Measurements from ENCODE around the gene UBE2J2.
A peak's percentile ranks its signal among the peaks of the same experiment; 100 is the strongest.

The UBE2J2 gene

DNA sequence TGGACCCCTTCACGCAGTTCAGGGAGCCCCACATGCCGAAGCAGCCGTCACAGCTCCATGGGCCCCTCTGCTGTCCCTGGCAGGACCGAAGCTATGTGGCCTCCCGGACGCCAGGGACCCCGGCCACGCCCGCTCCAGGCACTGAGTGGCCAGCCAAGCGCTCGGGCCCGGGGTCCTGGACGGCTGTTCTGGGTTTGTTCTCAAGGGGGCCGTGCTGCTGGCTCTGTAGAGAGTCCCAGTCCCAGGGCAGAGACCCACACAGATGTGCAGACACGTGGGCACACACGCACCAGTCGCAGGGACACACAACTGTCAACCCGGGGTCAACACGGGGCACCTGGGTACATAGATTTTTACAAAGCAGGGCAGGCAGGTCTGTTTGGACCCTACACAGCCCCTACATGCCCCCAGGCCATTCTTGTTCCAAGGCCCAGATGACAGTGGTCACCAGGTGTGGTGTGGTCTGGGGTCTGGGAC lies 34.9 kb downstream of the UBE2J2 start:
- no peak for DNase-seq

DNA sequence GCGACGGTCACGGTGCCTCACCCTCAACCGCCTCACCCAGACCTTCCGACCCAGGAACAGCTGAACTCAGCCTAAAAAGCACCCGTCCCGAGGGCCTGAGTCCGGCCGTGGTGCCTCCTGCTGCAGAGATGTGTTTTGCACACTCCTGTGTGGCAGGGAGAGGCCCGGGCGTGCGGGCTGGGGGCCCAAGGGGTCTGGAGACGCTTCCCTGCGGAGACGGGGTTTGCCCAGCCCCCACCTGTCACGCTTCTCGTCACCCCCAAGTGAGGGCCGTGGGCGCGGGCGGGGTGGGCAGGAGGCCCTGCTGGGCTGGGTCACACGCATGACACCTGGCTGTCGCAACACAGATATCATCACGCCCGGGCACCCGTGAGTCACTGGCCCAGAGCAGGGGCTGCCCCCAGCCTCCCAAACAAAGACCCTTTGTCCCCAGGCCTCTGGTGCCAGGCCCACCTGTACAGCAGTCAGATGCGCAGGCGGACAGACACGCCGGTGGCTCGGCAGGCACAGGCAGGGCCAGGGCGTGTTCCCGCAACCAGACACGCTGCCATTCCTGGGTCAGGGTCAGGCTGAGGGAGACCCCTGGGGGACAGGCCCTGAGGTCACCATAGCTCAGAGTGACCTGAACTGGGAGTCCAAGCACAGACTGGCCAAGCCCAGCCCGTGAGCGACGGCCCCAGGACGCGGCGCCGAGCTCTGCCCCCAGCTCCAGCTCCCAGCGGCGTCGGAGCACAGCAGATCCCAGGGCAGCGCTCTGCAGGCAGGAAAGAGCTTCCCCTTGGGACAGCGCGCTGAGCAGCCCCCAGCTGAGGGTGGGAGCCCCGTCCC lies 35.6 kb downstream of the UBE2J2 start:
- no peak for DNase-seq

DNA sequence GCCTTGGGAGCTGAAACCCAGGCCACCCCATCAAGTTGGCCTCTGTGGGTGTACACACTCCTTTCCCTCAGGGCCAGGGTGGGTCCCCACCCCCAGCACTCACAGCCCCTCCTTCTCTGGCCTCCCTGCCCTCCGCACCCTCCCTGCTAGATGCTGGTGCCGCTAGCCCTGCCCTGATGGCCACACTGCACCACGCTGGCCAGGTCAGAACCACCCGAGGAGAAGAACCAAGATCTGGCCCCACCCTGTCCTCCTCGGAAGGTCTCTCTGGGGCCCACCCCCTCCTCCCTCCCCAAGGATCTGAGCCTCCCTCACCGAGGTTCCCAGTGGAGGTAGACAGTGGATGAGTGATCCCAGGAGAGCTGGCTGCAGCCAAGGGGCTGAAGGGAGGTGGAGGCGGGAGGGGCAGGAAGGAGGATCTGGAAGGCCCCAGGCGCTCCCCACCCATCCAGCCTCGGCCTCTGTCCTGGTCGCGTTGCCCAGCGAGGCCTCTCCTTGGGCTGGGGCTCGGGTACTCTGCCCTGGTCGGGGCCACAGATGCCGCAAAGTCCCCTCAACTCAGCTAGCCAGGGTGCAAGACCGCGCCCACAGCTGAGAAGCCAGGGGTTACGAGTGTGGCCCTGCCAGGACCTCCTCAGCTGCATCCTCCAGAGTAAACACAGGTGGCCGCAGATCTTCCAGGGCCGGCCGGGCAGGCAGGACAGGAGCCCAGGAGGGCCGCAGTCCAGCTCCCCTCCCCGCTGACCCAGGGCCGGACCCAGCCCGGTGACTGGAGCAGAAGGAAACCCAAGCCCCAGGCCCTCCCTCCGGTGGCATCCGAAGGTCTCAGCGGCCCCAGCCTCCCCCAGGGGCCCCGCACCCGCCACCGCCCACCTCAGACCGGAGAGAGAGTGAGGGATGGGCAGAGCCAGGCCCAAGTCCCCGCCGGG lies 36.4 kb downstream of the UBE2J2 start:
- no peak for DNase-seq

DNA sequence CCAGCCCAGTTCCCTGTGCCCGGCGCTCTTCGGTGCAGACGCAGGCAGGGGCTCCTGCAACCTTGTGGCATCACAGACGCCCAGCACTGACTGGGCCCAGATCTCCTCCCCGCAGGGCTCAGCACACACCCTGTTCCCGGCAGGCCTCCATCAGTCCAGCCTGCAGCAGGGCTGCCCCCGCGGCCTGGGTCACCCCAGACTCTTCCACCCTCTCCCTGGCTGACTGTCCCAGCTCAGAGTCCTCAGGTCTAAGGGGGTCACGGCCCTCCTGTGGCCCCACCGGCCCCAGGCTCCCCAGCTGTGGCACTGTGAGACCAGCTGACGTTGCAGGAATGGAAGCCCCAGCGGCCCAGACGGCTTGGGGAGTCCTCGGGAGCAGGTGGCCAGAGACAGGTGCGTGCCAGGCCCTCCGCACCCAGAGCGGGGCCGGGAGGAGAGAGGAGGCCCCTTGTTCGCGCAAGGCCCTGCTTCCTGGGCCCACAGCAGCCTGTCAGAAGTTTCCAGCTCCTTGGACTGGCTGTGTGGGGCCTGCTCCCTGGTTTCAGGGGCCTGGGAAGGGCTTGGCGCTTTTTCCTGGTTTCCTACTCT lies 37.4 kb downstream of the UBE2J2 start:
- no peak for DNase-seq

DNA sequence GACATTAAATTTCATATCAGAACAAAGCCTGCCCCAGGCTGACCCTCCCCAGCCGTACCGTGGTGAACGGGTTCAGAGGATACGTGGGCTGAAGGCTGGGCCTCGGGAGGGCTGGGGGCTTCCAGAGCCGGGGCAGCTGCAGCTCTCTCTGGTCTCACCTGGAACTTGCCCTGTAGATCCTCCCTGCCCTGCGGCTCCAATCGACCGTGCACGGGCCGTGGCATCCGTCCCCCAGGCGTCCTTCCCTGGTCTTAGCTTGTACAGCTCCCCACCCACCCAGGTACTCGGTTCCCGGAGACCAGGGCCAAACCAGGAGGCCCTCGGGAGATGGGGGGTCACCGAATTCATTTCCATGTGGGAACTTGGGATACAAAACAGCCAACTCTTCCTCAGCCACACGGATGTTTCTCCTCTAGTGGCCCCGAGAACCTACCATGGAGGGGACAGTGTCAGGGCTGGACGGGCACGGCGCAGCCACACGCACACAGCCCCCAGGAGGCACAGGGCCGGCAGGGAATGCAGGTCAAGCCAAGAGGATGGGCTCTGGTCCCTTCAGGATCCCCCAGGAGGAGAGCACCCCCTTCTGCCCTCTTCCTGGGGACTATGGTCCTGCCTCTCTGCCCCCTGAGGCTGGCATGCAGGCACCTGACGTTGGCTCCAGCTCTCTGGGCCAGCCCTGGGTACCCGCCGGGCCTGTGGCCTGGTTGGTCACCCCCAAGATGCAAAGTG lies 38.5 kb downstream of the UBE2J2 start:
- no peak for DNase-seq

DNA sequence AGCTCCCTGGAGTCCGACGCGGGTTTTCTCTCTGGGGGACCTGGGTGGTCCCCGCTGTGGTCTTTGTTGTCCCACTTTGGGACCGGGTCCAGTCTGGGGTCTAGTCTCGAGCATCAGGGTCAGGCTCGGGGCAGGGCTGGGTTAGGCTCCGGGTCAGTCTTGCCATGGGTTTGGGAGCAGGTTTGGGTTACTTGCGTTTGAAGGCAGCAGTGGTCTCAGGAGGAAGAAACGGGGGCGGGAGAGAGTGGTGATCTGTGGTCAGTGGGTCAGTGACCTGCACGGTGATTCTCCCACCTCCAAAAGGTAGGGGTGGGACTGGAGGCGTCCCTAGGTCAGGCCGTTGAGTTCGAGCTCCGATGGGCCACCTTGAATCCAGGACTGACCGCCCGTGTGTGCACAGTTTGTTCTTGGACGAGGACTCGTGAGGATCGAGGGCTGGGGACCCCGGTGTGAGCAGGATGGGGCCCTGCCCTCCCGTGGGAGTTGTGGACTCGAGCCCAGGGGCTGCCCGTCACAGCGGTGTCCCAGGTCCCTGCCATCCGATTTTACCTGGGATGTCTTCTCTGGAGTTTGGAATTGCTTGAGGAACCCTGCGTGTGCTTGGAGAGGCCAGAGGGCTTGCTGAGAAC lies 39.4 kb downstream of the UBE2J2 start:
- no peak for DNase-seq

DNA sequence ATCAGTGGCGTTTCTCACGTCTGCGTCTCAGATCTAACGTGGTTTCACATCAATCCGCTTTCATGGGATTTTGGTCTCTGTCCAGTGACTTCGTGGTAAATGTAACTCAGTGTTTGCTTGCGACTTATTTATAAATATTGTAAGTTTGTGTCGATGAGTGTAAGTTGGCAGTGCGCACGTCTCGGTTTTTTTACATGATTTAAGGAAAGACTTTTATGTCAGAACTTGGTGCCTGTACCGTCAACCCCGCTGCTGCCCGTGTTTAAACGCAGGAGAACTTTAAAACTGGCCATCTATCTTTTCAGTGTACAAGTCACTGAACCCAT lies 40.1 kb downstream of the UBE2J2 start:
- no peak for DNase-seq

DNA sequence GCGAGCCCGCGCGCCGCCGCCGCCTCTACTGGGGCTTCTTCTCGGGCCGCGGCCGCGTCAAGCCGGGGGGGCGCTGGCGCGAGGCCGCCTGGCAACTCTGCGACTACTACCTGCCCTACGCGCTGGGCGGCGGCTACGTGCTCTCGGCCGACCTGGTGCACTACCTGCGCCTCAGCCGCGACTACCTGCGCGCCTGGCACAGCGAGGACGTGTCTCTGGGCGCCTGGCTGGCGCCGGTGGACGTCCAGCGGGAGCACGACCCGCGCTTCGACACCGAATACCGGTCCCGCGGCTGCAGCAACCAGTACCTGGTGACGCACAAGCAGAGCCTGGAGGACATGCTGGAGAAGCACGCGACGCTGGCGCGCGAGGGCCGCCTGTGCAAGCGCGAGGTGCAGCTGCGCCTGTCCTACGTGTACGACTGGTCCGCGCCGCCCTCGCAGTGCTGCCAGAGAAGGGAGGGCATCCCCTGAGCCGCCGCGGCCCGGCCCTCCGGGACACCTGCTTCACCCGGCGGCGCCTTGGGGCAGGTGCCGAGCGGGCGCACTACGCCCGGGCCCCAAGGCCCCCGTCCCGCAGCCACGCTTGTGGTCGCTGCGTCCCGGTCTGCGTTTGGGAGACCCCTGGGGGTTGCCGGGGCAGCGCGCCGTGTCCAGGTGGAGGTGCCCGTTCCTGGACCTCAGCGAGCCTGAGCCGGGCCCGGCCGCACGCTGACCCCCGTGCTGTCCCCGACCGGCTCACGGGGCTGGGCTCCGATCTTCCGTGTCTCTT lies 40.7 kb downstream of the UBE2J2 start:
- no peak for DNase-seq

DNA sequence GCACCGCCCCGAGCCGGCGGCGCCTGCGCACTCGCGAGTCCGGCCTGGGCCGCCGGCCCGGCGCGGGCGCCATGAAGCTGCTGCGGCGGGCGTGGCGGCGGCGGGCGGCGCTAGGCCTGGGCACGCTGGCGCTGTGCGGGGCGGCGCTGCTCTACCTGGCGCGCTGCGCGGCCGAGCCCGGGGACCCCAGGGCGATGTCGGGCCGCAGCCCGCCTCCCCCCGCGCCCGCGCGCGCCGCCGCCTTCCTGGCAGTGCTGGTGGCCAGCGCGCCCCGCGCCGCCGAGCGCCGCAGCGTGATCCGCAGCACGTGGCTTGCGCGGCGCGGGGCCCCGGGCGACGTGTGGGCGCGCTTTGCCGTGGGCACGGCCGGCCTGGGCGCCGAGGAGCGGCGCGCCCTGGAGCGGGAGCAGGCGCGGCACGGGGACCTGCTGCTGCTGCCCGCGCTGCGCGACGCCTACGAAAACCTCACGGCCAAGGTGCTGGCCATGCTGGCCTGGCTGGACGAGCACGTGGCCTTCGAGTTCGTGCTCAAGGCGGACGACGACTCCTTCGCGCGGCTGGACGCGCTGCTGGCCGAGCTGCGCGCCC lies 41.4 kb downstream of the UBE2J2 start, which contains the start of gene B3GALT6:
B3GALT6 (plus strand) TSS at position 30 of the 588 bp plus-strand sequence; CDS start at position 72, 42 bp downstream.
- no peak for DNase-seq

DNA sequence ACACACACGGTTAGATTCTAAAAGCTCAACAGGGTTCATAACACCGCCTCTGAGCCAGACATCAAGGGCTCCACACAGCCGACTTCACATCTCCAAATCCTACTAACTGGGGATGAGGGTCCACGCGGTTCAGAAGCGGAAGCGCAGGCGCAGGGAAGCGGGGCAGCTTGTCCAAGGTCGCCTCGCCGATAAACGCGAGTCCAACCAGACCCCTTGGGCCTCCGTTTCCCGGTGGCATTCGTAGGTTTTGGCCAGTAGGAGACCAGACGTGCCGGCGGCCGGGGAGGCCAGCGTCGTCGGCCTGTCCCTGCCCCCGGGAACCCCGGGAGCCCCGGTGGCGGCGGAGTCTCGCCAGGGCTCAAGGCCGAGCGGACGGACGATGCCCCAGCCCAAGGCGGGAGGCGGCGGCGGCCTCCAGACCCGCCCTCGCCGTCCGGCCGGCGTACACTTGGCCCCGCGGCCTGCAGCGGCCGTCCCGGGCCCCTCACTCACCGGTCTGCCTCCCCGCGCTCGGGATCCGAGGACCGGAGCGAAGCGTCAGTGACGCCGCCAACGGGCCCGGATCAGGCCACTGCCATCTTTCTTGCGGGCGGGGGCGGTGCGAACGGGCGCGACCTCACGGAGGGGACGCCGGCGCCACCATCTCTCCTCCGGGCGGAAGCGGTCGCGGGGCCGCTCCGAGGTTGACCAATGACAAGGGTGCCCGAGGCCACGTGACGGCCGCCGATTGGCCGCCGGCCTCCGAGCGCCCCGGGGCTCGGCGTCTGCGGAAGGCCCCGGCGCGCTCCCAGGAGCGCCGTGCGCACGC lies 42.0 kb downstream of the UBE2J2 start, which contains the start of gene SDF4:
SDF4 (minus strand) TSS at position 602 of the 808 bp plus-strand sequence. CDS start 3,229 bp downstream, outside the sequence.
- peak; percentile 95 for DNase-seq

DNA sequence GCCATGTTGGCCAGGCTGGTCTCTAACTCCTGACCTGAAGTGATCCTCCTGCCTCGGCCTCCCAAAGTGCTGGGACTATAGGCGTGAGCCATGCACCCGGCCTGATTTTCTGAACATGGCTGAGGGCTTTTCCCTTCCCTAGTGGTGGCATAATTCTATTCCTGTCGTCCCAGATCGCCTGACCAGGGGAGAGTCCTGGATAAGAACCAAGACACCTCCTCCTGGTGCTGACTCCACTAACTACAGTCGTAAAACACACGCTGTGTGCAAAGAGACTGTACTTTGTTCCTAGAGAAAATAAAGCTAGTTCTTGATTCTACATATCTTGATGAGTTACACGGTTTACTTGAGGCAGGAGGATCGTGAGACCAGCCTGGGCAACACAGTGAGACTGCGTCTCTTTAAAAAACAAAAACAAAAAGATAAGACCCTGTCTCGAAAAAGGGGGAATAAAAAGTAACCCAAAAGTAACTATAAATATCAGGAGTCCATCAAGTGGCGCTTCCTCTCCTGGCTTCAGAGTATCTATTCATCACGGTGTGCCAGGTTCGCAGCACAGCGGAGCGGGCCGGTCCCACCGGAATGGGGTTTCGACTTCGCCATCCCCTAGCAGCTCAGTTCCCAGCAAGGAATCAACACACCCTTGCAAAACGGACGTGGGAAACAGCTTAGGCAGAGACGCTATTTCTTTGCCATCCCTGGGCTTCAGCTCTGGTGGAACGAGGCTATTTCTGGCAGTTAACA lies 42.8 kb downstream of the UBE2J2 start:
- DNase-seq = no peak

DNA sequence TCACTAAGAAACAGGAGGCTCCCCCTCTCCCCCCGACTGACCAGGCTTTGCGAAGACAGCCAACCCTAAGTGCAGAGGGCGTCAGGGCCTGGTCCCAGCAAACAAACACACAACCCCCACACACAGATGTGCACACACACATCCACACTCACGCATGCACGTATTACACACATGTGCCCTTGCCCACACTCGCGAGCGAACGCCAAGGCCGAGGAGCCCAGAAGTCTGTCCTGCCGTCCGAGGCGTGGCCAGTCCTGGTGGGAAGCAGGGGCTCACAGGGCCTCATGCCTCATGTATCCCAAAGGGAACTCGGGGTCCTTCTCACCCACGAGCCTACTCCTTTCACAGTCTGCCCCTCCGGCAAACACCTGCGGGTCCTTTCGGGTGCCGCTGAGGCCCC lies 43.9 kb downstream of the UBE2J2 start:
- DNase-seq = no peak

DNA sequence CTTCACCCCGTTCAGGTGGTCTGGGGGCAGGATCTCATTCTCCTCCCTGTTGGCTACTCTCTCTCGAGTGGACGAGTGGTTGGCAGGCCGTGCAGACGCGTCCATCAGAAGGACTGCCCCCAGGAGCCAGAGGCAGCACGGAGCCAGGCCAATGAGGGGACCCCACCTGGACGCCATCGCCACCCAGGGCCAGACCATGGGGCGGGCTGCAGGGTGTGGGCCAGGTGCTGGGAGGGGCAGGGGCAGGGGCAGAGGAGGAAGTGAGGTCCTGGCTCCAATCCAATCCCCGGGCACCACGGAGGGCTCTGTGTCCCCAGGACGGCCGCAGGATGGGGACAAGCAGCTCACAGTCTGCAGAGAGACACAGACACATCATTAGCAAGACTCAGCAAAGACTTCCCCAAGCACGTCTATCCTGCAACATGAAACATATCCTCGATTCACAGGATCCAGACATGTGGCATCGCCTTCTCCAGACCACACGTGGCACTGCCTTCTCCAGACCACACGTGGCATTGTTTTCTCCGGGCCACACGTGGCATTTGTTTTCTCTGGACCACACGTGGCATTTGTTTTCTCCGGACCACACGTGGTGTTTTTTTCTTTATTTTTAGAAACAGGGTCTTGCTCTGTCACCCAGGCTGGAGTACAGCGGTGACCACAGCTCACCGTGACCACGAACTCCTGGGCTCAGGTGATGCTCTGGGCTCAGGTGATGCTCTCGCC lies 44.9 kb downstream of the UBE2J2 start:
- no peak for DNase-seq

DNA sequence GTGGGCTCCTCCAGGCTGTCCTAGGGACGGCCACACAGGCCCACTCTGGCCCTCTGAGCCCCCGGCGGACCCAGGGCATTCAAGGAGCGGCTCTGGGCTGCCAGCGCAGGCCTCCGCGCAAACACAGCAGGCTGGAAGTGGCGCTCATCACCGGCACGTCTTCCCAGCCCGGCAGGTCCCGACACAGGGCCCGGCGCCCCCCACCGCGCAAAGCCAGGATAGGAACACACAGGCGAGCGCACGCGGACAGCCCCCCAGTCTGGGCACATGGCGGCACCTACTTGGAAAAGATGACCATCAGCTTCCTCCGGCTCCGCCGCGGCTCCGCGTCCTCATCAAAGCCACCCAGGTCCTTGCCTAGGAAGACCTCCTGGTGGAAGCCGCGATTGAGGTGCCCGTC lies 45.5 kb downstream of the UBE2J2 start:
- DNase-seq = no peak

DNA sequence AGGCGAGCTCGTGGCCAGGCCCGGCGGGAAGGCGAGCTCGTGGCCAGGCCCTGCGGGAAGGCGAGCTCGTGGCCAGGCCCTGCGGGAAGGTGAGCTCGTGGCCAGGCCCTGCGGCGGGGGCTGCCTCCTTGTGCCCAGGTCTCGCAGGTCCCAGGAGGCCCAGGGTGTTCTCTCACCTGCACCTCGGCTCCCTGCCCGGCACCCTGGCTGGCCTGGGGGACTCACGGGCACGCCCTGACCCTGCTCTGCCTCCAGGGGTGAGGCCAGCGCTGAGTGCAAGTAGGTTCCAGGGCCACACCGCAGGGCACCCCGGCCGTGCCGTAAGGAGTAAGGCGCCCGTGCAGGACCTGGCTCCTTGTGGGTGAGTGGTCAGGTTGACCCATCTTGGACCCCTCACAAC lies 46.3 kb downstream of the UBE2J2 start:
- no peak for DNase-seq

DNA sequence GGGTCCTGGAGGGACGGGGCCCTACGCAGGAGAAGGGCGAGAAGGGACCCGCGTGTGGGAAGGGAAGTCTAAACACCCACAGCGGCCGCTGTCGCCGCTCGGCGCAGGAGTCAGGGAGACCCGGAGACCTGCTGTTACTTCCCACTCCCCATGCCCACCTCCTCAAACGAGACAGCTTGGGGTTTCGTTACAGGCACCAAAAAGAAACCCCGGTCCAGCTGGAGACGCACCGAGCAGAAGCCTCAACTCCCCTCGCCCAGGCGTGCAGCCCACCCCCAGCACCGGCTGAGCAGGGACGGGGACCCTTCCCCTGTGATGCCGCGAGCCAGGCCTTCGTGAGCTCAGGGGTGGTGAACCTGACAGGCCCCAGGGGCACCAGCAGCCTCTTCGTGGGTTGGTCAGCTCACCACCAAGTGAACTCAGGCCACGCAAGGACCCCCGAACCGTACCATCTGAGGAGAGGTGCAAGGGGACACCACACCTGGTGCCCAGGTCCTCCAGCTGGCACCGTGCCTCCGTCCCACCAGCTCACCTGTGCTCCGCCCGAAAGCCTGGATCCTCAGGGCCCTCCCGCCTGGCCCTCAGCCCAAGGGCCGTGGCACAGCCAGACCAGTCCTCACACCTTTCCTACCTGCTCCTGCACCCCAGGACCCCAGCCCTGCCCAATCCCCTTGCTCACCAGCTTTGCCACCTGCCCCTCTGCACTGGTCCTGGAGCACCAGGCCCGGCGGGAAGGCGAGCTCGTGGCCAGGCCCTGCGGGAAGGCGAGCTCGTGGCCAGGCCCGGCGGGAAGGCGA lies 46.9 kb downstream of the UBE2J2 start:
- DNase-seq = no peak

DNA sequence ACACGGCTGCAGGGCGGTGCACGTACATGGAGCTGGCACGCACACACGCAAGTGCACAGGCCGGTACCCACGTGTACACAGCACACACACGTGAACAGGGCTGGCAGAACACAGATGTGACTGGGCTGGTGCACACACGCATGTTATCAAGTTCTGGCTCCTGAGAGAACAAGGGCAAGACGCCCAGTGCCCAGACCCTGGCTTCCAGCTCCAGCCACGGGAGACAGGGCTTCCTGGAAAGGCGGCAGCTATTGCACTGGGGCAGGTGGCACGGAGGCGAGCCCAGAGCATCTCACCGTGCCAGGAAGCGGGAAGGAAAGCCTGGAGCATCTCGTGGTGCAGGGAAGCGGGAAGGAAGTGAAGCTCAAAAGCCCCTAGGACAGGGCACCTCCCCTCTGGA lies 47.7 kb downstream of the UBE2J2 start:
- no peak for DNase-seq

Data from effector CD4-positive, alpha-beta T cell (primary cell).